ENCODE results near the gene RBM19. TPM values are rescaled to one million over a fixed set of nuclear protein-coding genes. Genes with fewer than 3 reads are reported as not detected.

RBM19 gene
- total and polyA plus RNA-seq, 2 of the 4 experiments (the other 2 are of a cell fraction) = 18.7 to 19.2 TPM

GRCh38 chr12:113905829-113906228 is 60.3 kb downstream of the RBM19 start:
- no peaks in the 10 kb centered on the region for H3K27me3 ChIP-seq (ENCODE audit: control insufficient read depth, insufficient read depth, low read length)
- no peak overlapping the region for H3K4ac ChIP-seq (ENCODE audit: low read depth, low read length)
- H3K14ac ChIP-seq (replicated peaks; ENCODE audit: low read depth, low read length) = no peak overlapping the region
- WGBS, 2 experiments (ENCODE audit: extremely low coverage in 2 of 2, insufficient read length in 1 of 2) = 80% methylated on average over 2 of the region's 4 CpGs; no CpG with 5 or more reads in 1 of the 2 experiments
- intact Hi-C loops (cut with micrococcal nuclease) = no loop called here
- H3K27ac ChIP-seq (ENCODE audit: insufficient read depth, low read length) = no peak overlapping the region
- no peak overlapping the region for H2BK120ac ChIP-seq (ENCODE audit: low read depth, low read length)
- no peak for TF ChIP-seq RAD21 (IDR thresholded peaks at IDR 0.05; ENCODE audit: low read length)
- H3K9me1 ChIP-seq (ENCODE audit: insufficient read depth, low read length) = peaks cover 15% of the 10 kb centered on the region
- H2AK9ac ChIP-seq (replicated peaks; ENCODE audit: low read depth, low read length, poor library complexity) = no peak overlapping the region
- H3K23ac ChIP-seq (ENCODE audit: low read depth, low read length) = no peak overlapping the region
- H3K4me1 ChIP-seq (ENCODE audit: control insufficient read depth, insufficient read depth, low read length) = peaks cover 2% of the 10 kb centered on the region; the same call in 1 of the 2 replicates
- no peak overlapping the region for H2BK20ac ChIP-seq (ENCODE audit: low read depth, low read length)
- in situ Hi-C loops (cut with MboI; ENCODE audit: low sequenced_read_pairs) = no loop called here
- ChIA-PET CTCF (no interaction called here), POLR2A (ENCODE audit: unreplicated experiment) (no interaction called here)
- H4K20me1 ChIP-seq (ENCODE audit: insufficient read depth, low read length) = no peaks in the 10 kb centered on the region
- H4K5ac ChIP-seq (ENCODE audit: low read depth, low read length) = no peak overlapping the region
- no TSS peak for BruUV-seq (replicated peaks)
- H3K4me3 ChIP-seq (ENCODE audit: insufficient read depth, low read depth, low read length) = no peak overlapping the region
- H3K79me1 ChIP-seq (ENCODE audit: low read depth in 1 of 2, low read length in 2 of 2) = no peaks in the 10 kb centered on the region; a peak in 2 of 4 replicates
- no peak overlapping the region for H2BK15ac ChIP-seq (ENCODE audit: low read depth, low read length)
- DNase-seq = no peak
- H3K36me3 ChIP-seq (ENCODE audit: control insufficient read depth, insufficient read depth, low read length) = peaks cover 19% of the 10 kb centered on the region
- H2BK5ac ChIP-seq (ENCODE audit: low read depth, low read length, poor library complexity, severe bottlenecking) = no peak overlapping the region
- no peak overlapping the region for H4K8ac ChIP-seq (ENCODE audit: low read depth in 2 of 2, low read length in 2 of 2)
- H2AK5ac ChIP-seq (ENCODE audit: low read depth, low read length) = no peak overlapping the region
- H3K4me2 ChIP-seq (ENCODE audit: low read depth, low read length) = no peak overlapping the region
- no peak overlapping the region for H2AFZ ChIP-seq (replicated peaks; ENCODE audit: low read length, poor library complexity)
- no peak overlapping the region for H4K91ac ChIP-seq (ENCODE audit: insufficient read depth, low read depth, low read length)
- no peaks in the 10 kb centered on the region for H3K9me3 ChIP-seq (ENCODE audit: control insufficient read depth, insufficient read depth, low read length)
- no peak overlapping the region for H3K18ac ChIP-seq (ENCODE audit: low read depth, low read length)
- no peak overlapping the region for H3K56ac ChIP-seq (ENCODE audit: extremely low read depth, insufficient read depth, low read length)
- dilution Hi-C loops (cut with HindIII; ENCODE audit: low sequenced_read_pairs, unreplicated experiment) = no loop called here
- no peak for ATAC-seq (ENCODE audit: low read depth)
- H3K9ac ChIP-seq (ENCODE audit: low read depth, low read length) = no peak overlapping the region
